GM12891 (cell line): ENCODE data around the gene ARSB.
"Not testable (repeated sequence)": the region's sequence is repeated elsewhere in the genome, so short reads cannot be mapped to it uniquely, and the experiment has no call there.

Experiments
- PAX5 ChIP-seq: IDR thresholded peaks from 2 replicates; pipeline ENCODE4 v1.6.1; 2011; ENCODE audit warnings: low read length, moderate library complexity, mild to moderate bottlenecking; ENCODE audit not compliant: insufficient read depth, severe bottlenecking
- POLR2A ChIP-seq: IDR thresholded peaks from 2 replicates; pipeline ENCODE4 v1.6.1; 2011; ENCODE audit warnings: low read depth, low read length, control low read depth
- POLR2AphosphoS5 ChIP-seq: IDR thresholded peaks from 2 replicates; pipeline ENCODE4 v1.6.1; 2011; ENCODE audit warnings: low read depth, low read length, control low read depth
- POU2F2 ChIP-seq: IDR thresholded peaks from 2 replicates; pipeline ENCODE4 v1.6.1; 2011; ENCODE audit warnings: low read depth, mild to moderate bottlenecking, control low read depth, low read length, moderate library complexity
- SPI1 ChIP-seq: IDR thresholded peaks from 2 replicates; pipeline ENCODE4 v1.6.1; 2011; ENCODE audit warnings: low read depth, low read length, control low read depth
- TAF1 ChIP-seq: IDR thresholded peaks from 2 replicates; pipeline ENCODE4 v1.6.1; 2011; ENCODE audit warnings: low read depth, low read length, control low read depth

GRCh38 chr5:78762743-78763142, 222.4 kb downstream of the ARSB start:
- not testable (repeated sequence) for TF ChIP-seq POLR2A, SPI1, TAF1, POLR2AphosphoS5, PAX5, POU2F2
